HCT116 (cell line): Measurements from ENCODE around the gene DNMT3L. TPM values are rescaled to one million over a fixed set of nuclear protein-coding genes. Genes with fewer than 3 reads are reported as not detected.

Experiments
- ATAC-seq: fragments of 200-7000 bp; cut with Tn5 transposase; 2 replicates; pipeline ENCODE4 v1.9.1; 2020; ENCODE audit warnings: mild to moderate bottlenecking, moderate library complexity
- BruUV-seq: library from RNA; stranded (reverse); fragments of 400-500 nt; replicated peaks from 2 replicates; lab custom pipeline; 2021; lab: Mats Ljungman, UMichigan
- CTCF ChIA-PET: fragments of 300-600 bp; sonication (Branson Sonifier 250); formaldehyde crosslinking; loops from one replicate; lab custom pipeline; 2021; ENCODE audit warnings: antibody characterized with exemption; lab: Charles Lee
- POLR2A ChIA-PET: fragments of 300-600, 350-600 bp; sonication (Branson Sonifier 250); formaldehyde crosslinking; loops from one replicate; lab custom pipeline; 2021; ENCODE audit warnings: antibody characterized with exemption; lab: Charles Lee
- RAD21 ChIA-PET, 2 experiments: fragments of 300-600 bp; sonication (Branson Sonifier 250); formaldehyde crosslinking; loops; one replicate each; lab custom pipeline; 2023; ENCODE audit warnings: low total read pairs in 2 of 2; ENCODE audit not compliant: uncharacterized antibody in 2 of 2, unreplicated experiment in 2 of 2, low non-redundant PET in 1 of 2; lab: Charles Lee
- DNase-seq: peaks from one replicate; pipeline ENCODE4 v3.0.0-alpha.2; 2010; ENCODE audit warnings: low read depth, low spot score
- H2AFZ ChIP-seq: fragments of 200-600 bp; shearing (Covaris generic), sonication (generic); 2 replicates; pipeline ENCODE4 v1.6.1; 2017; ENCODE audit warnings: low read depth, mixed run types, mixed read lengths, antibody characterized with exemption, low read length; ENCODE audit not compliant: poor library complexity, severe bottlenecking
- H3K27ac ChIP-seq: 2 replicates; pipeline ENCODE4 v1.5.1; 2012; ENCODE audit warnings: low read depth, low read length
- H3K27me3 ChIP-seq: fragments of 200-600 bp; sonication (generic); 2 replicates; pipeline ENCODE4 v1.6.1; 2016; ENCODE audit warnings: mixed run types, low read length, mixed read lengths; ENCODE audit not compliant: insufficient read depth
- H3K36me3 ChIP-seq, 2 experiments: fragments of 200-500 bp in 1 of 2; fragments of 200-600 bp in 1 of 2; sonication (Bioruptor generic) in 1 of 2; sonication (generic) in 1 of 2; 2 replicates each; pipeline versions ENCODE4 v1.5.1 to v1.6.1; 2014 to 2016; ENCODE audit warnings: low read length in 2 of 2, inconsistent platforms in 1 of 2, mixed read lengths in 1 of 2, mixed run types in 1 of 2; ENCODE audit not compliant: insufficient read depth in 2 of 2, control insufficient read depth in 1 of 2
- H3K4me1 ChIP-seq, 2 experiments: fragments of 200-600 bp in 1 of 2; sonication (generic) in 1 of 2; 2 replicates each; pipeline versions ENCODE4 v1.5.1 to v1.6.1; 2012 to 2017; ENCODE audit warnings: low read length in 2 of 2, inconsistent platforms in 1 of 2, mild to moderate bottlenecking in 1 of 2, mixed read lengths in 1 of 2, mixed run types in 1 of 2, moderate library complexity in 1 of 2; ENCODE audit not compliant: insufficient read depth in 2 of 2, control insufficient read depth in 1 of 2
- H3K4me2 ChIP-seq: fragments of 200-600 bp; sonication (generic); 2 replicates; pipeline ENCODE4 v1.6.1; 2017; ENCODE audit warnings: mixed run types, low read length, mixed read lengths
- H3K4me3 ChIP-seq, 2 experiments: fragments of 200-600 bp in 1 of 2; sonication (generic) in 1 of 2; replicated peaks in 1 of 2; 2 replicates each; pipeline ENCODE4 v1.5.1; 2011 to 2016; ENCODE audit warnings: low read length in 2 of 2, control low read depth in 1 of 2, low read depth in 1 of 2, mild to moderate bottlenecking in 1 of 2, mixed read lengths in 1 of 2, mixed run types in 1 of 2
- H3K79me2 ChIP-seq: fragments of 200-600 bp; sonication (generic); 2 replicates; pipeline ENCODE4 v1.6.1; 2017; ENCODE audit warnings: mild to moderate bottlenecking, mixed run types, low read length, moderate library complexity, mixed read lengths; ENCODE audit not compliant: insufficient read depth
- H3K9ac ChIP-seq: fragments of 200-600 bp; sonication (generic); 2 replicates; pipeline ENCODE4 v1.6.1; 2016; ENCODE audit warnings: low read length, mixed read lengths
- H3K9me2 ChIP-seq: fragments of 200-600 bp; sonication (generic), shearing (Covaris generic); 2 replicates; pipeline ENCODE4 v1.6.1; 2017; ENCODE audit warnings: mixed run types, mild to moderate bottlenecking, moderate library complexity; ENCODE audit not compliant: insufficient read depth
- H3K9me3 ChIP-seq, 2 experiments: fragments of 200-500 bp in 1 of 2; fragments of 200-600 bp in 1 of 2; sonication (Bioruptor generic) in 1 of 2; sonication (generic) in 1 of 2; 2 replicates each; pipeline ENCODE4 v1.6.1; 2014 to 2017; ENCODE audit warnings: low read length in 2 of 2, mixed read lengths in 2 of 2, inconsistent platforms in 1 of 2, low read depth in 1 of 2, mild to moderate bottlenecking in 1 of 2, mixed run types in 1 of 2, moderate library complexity in 1 of 2; ENCODE audit not compliant: control insufficient read depth in 1 of 2, insufficient read depth in 1 of 2
- H4K20me1 ChIP-seq: fragments of 200-600 bp; sonication (generic), shearing (Covaris generic); 2 replicates; pipeline ENCODE4 v1.6.1; 2017; ENCODE audit warnings: mixed run types, mild to moderate bottlenecking, moderate library complexity; ENCODE audit not compliant: insufficient read depth
- CBX3 ChIP-seq: IDR thresholded peaks from 2 replicates; pipeline ENCODE4 v1.6.1; 2012; ENCODE audit warnings: low read depth
- CEBPB ChIP-seq: IDR thresholded peaks from 2 replicates; pipeline ENCODE4 v1.6.1; 2012; ENCODE audit warnings: low read depth
- EGR1 ChIP-seq: IDR thresholded peaks from 2 replicates; pipeline ENCODE4 v1.6.1; 2012; ENCODE audit warnings: low read depth
- ELF1 ChIP-seq: IDR thresholded peaks from 2 replicates; pipeline ENCODE4 v1.6.1; 2012; ENCODE audit warnings: low read depth, borderline replicate concordance
- EZH2 ChIP-seq: fragments of 200-600 bp; sonication (generic); IDR thresholded peaks from 2 replicates; pipeline ENCODE4 v1.6.1; 2017; ENCODE audit warnings: antibody characterized with exemption, mixed run types
- EZH2phosphoT487 ChIP-seq: fragments of 200-600 bp; IDR thresholded peaks from 2 replicates; pipeline ENCODE4 v1.6.1; 2018; ENCODE audit warnings: antibody characterized with exemption, borderline replicate concordance
- POLR2A ChIP-seq: IDR thresholded peaks from 2 replicates; pipeline ENCODE4 v1.7.0; 2011; ENCODE audit warnings: borderline replicate concordance; ENCODE audit not compliant: insufficient read depth, insufficient read length; ENCODE audit errors: extremely low read depth
- POLR2AphosphoS5 ChIP-seq: IDR thresholded peaks from 2 replicates; pipeline ENCODE4 v1.6.1; 2011; ENCODE audit warnings: mild to moderate bottlenecking, low read depth, low read length, moderate library complexity
- RAD21 ChIP-seq: IDR thresholded peaks from 2 replicates; pipeline ENCODE4 v1.6.1; 2012; ENCODE audit warnings: low read depth, mild to moderate bottlenecking
- SIN3A ChIP-seq: IDR thresholded peaks from 2 replicates; pipeline ENCODE4 v1.6.1; 2012; ENCODE audit warnings: low read depth
- SP1 ChIP-seq: IDR thresholded peaks from 2 replicates; pipeline ENCODE4 v1.6.1; 2012; ENCODE audit warnings: low read depth
- SRF ChIP-seq: IDR thresholded peaks from 2 replicates; pipeline ENCODE4 v1.6.1; 2012; ENCODE audit warnings: low read depth
- TCF7L2 ChIP-seq: IDR thresholded peaks from 2 replicates; pipeline ENCODE4 v1.7.0; 2011; ENCODE audit warnings: borderline replicate concordance, inconsistent platforms; ENCODE audit not compliant: insufficient read depth, insufficient read length; ENCODE audit errors: extremely low read depth
- YY1 ChIP-seq: IDR thresholded peaks from 2 replicates; pipeline ENCODE4 v1.6.1; 2011; ENCODE audit warnings: low read length, low read depth, moderate library complexity, mild to moderate bottlenecking; ENCODE audit not compliant: insufficient replicate concordance; ENCODE audit errors: extremely low read depth
- ZBTB33 ChIP-seq: IDR thresholded peaks from 2 replicates; pipeline ENCODE4 v1.6.1; 2011; ENCODE audit warnings: mild to moderate bottlenecking, low read length, moderate library complexity; ENCODE audit not compliant: insufficient replicate concordance; ENCODE audit errors: extremely low read depth
- ZFX ChIP-seq: fragments of 450-650 bp; IDR thresholded peaks from 2 replicates; pipeline ENCODE4 v1.6.1; 2017
- ZNF274 ChIP-seq: fragments of 200-500 bp; sonication (Bioruptor generic); IDR thresholded peaks from 2 replicates; pipeline ENCODE4 v1.6.1; 2014; ENCODE audit warnings: mild to moderate bottlenecking, low read depth, low read length, inconsistent platforms
- intact Hi-C: fragments of 100-400 bp; cut with micrococcal nuclease; formaldehyde crosslinking; loops from 2 replicates; pipeline ENCODE4 v1.10.0; 2022
- total RNA-seq: library from RNA; stranded (reverse); gene quantifications from one replicate; pipeline ENCODE4 v1.2.1, GENCODE V29; 2021; ENCODE audit not compliant: unreplicated experiment
- TF ChIP-seq, protein P1 (sequence below): IDR thresholded peaks from 2 replicates; pipeline ENCODE4 v1.6.1; 2012; ENCODE audit warnings: low read depth
- TF ChIP-seq, protein P2 (sequence below): IDR thresholded peaks from 2 replicates; pipeline ENCODE4 v1.6.1; 2012

The DNMT3L gene
- total RNA-seq, 1 experiment from 2014 or later = not detected

GRCh38 chr21:44296916-44297315 is 35.2 kb upstream of the DNMT3L start:
- Histone ChIP-seq H3K9me3 (no peaks in the 10 kb centered on the region), H4K20me1 (no peaks in the 10 kb centered on the region), H3K9ac (no peak overlapping the region), H3K4me1 (peaks cover 7 to 40% of the 10 kb centered on the region in 2 experiments), H3K9me2 (no peaks in the 10 kb centered on the region), H3K27ac (no peak overlapping the region), H2AFZ (no peak overlapping the region), H3K79me2 (peaks cover 15% of the 10 kb centered on the region), H3K36me3 (no peaks in the 10 kb centered on the region), H3K4me3 (no peak overlapping the region), H3K27me3 (no peaks in the 10 kb centered on the region), H3K4me2 (no peak overlapping the region)
- intact Hi-C loops = no loop called here
- no peak for ATAC-seq
- no peak for DNase-seq
- CTCF ChIA-PET = interaction anchor here (0.5 to 1.3 kb wide), 4 partner anchors 10 to 486 kb away, joined by 3 to 8 read pairs (median 5); no protein-coding TSS in a partner anchor
- BruUV-seq = no TSS peak
- POLR2A ChIA-PET = no interaction called here
- RAD21 ChIA-PET = no interaction called here
- TF ChIP-seq CEBPB = no peak
- no peak for TF ChIP-seq TCF7L2
- no peak for TF ChIP-seq CBX3
- no peak for TF ChIP-seq ZBTB33
- TF ChIP-seq RAD21 = no peak
- TF ChIP-seq, protein P1, sequence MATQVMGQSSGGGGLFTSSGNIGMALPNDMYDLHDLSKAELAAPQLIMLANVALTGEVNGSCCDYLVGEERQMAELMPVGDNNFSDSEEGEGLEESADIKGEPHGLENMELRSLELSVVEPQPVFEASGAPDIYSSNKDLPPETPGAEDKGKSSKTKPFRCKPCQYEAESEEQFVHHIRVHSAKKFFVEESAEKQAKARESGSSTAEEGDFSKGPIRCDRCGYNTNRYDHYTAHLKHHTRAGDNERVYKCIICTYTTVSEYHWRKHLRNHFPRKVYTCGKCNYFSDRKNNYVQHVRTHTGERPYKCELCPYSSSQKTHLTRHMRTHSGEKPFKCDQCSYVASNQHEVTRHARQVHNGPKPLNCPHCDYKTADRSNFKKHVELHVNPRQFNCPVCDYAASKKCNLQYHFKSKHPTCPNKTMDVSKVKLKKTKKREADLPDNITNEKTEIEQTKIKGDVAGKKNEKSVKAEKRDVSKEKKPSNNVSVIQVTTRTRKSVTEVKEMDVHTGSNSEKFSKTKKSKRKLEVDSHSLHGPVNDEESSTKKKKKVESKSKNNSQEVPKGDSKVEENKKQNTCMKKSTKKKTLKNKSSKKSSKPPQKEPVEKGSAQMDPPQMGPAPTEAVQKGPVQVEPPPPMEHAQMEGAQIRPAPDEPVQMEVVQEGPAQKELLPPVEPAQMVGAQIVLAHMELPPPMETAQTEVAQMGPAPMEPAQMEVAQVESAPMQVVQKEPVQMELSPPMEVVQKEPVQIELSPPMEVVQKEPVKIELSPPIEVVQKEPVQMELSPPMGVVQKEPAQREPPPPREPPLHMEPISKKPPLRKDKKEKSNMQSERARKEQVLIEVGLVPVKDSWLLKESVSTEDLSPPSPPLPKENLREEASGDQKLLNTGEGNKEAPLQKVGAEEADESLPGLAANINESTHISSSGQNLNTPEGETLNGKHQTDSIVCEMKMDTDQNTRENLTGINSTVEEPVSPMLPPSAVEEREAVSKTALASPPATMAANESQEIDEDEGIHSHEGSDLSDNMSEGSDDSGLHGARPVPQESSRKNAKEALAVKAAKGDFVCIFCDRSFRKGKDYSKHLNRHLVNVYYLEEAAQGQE = no peak
- no peak for TF ChIP-seq ELF1
- no peak for TF ChIP-seq POLR2AphosphoS5
- TF ChIP-seq, protein P2, sequence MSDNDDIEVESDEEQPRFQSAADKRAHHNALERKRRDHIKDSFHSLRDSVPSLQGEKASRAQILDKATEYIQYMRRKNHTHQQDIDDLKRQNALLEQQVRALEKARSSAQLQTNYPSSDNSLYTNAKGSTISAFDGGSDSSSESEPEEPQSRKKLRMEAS = no peak
- TF ChIP-seq ZFX = no peak
- TF ChIP-seq SRF = no peak
- TF ChIP-seq EGR1 = no peak
- TF ChIP-seq POLR2A = no peak
- TF ChIP-seq EZH2phosphoT487 = no peak
- TF ChIP-seq EZH2 = no peak
- TF ChIP-seq ZNF274 = no peak
- no peak for TF ChIP-seq YY1
- no peak for TF ChIP-seq SP1
- no peak for TF ChIP-seq SIN3A
